Testis (tissue), 3 donors: ENCODE measurements around the gene KLHL3. TPM values are rescaled to one million over a fixed set of nuclear protein-coding genes. Genes with fewer than 3 reads are reported as not detected.
A peak's percentile ranks its signal among the peaks of the same experiment; 100 is the strongest.

Experiments used
- DNase-seq: peaks from one replicate; pipeline ENCODE4 v3.0.0-alpha.2; 2019
- H3K27ac ChIP-seq, 2 donors: fragments of 200-600 bp; sonication (generic); one replicate each; pipeline ENCODE4 v1.5.1; 2019
- H3K27me3 ChIP-seq: fragments of 200-600 bp; sonication (generic); one replicate; pipeline ENCODE4 v1.5.1; 2019
- H3K36me3 ChIP-seq: fragments of 200-600 bp; sonication (generic); one replicate; pipeline ENCODE4 v1.5.1; 2017; ENCODE audit warnings: low read depth; ENCODE audit errors: missing control alignments
- H3K4me1 ChIP-seq: fragments of 200-600 bp; sonication (generic); one replicate; pipeline ENCODE4 v1.5.1; 2019
- H3K4me3 ChIP-seq, 2 donors: fragments of 200-600 bp; sonication (generic); one replicate each; pipeline ENCODE4 v1.5.1; 2017 to 2019
- H3K9me3 ChIP-seq: fragments of 200-600 bp; sonication (generic); one replicate; pipeline ENCODE4 v1.5.1; 2017
- CTCF ChIP-seq, 3 experiments: fragments of 450-650 bp in 2 of 3; fragments of 200-600 bp in 1 of 3; sonication (generic) in 1 of 3; IDR thresholded peaks; one replicate each; pipeline ENCODE4 v1.5.1; 2016 to 2019; ENCODE audit warnings: antibody characterized with exemption in 3 of 3, mild to moderate bottlenecking in 2 of 3, moderate library complexity in 1 of 3
- POLR2A ChIP-seq: fragments of 450-650 bp; IDR thresholded peaks from one replicate; pipeline ENCODE4 v1.6.1; 2017; ENCODE audit warnings: antibody characterized with exemption, mild to moderate bottlenecking, moderate library complexity
- WGBS, 2 donors: methylation state at CpG; one replicate each; pipeline ENCODE4 v1.1.5; 2018; 5-methylcytosine and 5-hydroxymethylcytosine counted together
- intact Hi-C: fragments of 100-400 bp; cut with DNase I; formaldehyde crosslinking; loops from one replicate; pipeline ENCODE4 v1.15.1; 2023; ENCODE audit warnings: low total_unique reads
- polyA plus RNA-seq: library from polyadenylated mRNA; stranded (reverse); fragments of 350-450 nt; fragmentation: Illumina TruSeq; extraction: RNeasy Lipid Tissue Mini Kit (QIAGEN cat#74804); gene quantifications from one replicate; pipeline ENCODE4 v1.2.3, GENCODE V29; 2014; ENCODE audit warnings: low read depth, low replicate concordance; ENCODE audit not compliant: insufficient read depth
- total RNA-seq, 2 donors: library from RNA; depleted of rRNA; stranded (reverse); fragments of >200 nt; gene quantifications; one replicate each; pipeline ENCODE4 v1.2.3, GENCODE V29; 2016

KLHL3 gene
- total and polyA plus RNA-seq, 3 donors from 2014 or later, result 13.7 to 35.0 (median 26.2) TPM

GRCh38 chr5:137747848-137748247 lies 12.0 kb upstream of the KLHL3 start:
- Histone ChIP-seq H3K4me1 (peaks cover 12% of the 10 kb centered on the region), H3K27me3 (no peaks in the 10 kb centered on the region), H3K27ac (no peak overlapping the region), H3K4me3 (no peak overlapping the region), H3K36me3 (no peaks in the 10 kb centered on the region), H3K9me3 (no peaks in the 10 kb centered on the region)
- DNase-seq, result no peak
- 65 to 78% methylated on average over 2 of the region's 2 CpGs for WGBS, 2 donors
- intact Hi-C loops, result no loop called here
- no peak for TF ChIP-seq POLR2A
- TF ChIP-seq CTCF (IDR thresholded peaks at IDR 0.05), result no peak

GRCh38 chr5:137743031-137743640 lies 7.2 kb upstream of the KLHL3 start:
- Histone ChIP-seq H3K4me1 (no peaks in the 10 kb centered on the region), H3K9me3 (no peaks in the 10 kb centered on the region), H3K36me3 (no peaks in the 10 kb centered on the region), H3K27me3 (no peaks in the 10 kb centered on the region), H3K27ac (no peak overlapping the region), H3K4me3 (no peak overlapping the region)
- WGBS, 2 donors, result 77 to 79% methylated on average over 4 of the region's 4 CpGs
- TF ChIP-seq CTCF (IDR thresholded peaks at IDR 0.05) (peak; percentile 42 to 54 (median 52)), POLR2A (no peak)
- peak; percentile 72 for DNase-seq
- intact Hi-C loops, result no loop called here

- no peak for DNase-seq
- Histone ChIP-seq H3K36me3 (no peaks in the 10 kb centered on the region), H3K27me3 (no peaks in the 10 kb centered on the region), H3K4me1 (no peaks in the 10 kb centered on the region), H3K9me3 (no peaks in the 10 kb centered on the region), H3K4me3 (no peak overlapping the region), H3K27ac (no peak overlapping the region)
- WGBS, 2 donors, result 88 to 92% methylated on average over 8 of the region's 8 CpGs
- TF ChIP-seq POLR2A (no peak), CTCF (IDR thresholded peaks at IDR 0.05) (no peak)
- intact Hi-C loops, result no loop called here
Observed at GRCh38 chr5:137741718-137742117, 5.8 kb upstream of the KLHL3 start.

- DNase-seq, result no peak
- intact Hi-C loops, result loop anchor here (10.0 kb wide), 1 partner anchor 105 kb away; no protein-coding TSS in a partner anchor
- WGBS, 2 donors, result 88 to 93% methylated on average over 4 of the region's 4 CpGs
- TF ChIP-seq POLR2A (no peak), CTCF (IDR thresholded peaks at IDR 0.05) (no peak)
- Histone ChIP-seq H3K4me3 (no peak overlapping the region), H3K9me3 (no peaks in the 10 kb centered on the region), H3K36me3 (no peaks in the 10 kb centered on the region), H3K4me1 (peaks cover 15% of the 10 kb centered on the region), H3K27ac (no peak overlapping the region), H3K27me3 (no peaks in the 10 kb centered on the region)
Observed at GRCh38 chr5:137739737-137740136, 3.8 kb upstream of the KLHL3 start.

- WGBS, 2 donors, result 92% methylated on average over 3 of the region's 3 CpGs
- no peaks in the 10 kb centered on the region for H3K36me3 ChIP-seq
- no peak overlapping the region for H3K4me3 ChIP-seq
- no peaks in the 10 kb centered on the region for H3K27me3 ChIP-seq
- no peaks in the 10 kb centered on the region for H3K9me3 ChIP-seq
- H3K4me1 ChIP-seq, result peaks cover 15% of the 10 kb centered on the region
- H3K27ac ChIP-seq, result no peak overlapping the region
- TF ChIP-seq CTCF (IDR thresholded peaks at IDR 0.05) (no peak), POLR2A (no peak)
- intact Hi-C loops, result loop anchor here (10.0 kb wide), 1 partner anchor 104 kb away; no protein-coding TSS in a partner anchor
- no peak for DNase-seq
Observed at GRCh38 chr5:137738947-137739346, 3.1 kb upstream of the KLHL3 start.
